Uterus (tissue), 2 donors: ENCODE results near the gene C3orf62.

Source experiments
- POLR2A ChIP-seq, 2 donors: fragments of 450-650 bp; IDR thresholded peaks; one replicate each; pipeline ENCODE4 v1.6.1; 2016; ENCODE audit warnings: antibody characterized with exemption in 2 of 2, mild to moderate bottlenecking in 1 of 2, moderate library complexity in 1 of 2
- TF ChIP-seq, protein P1 (sequence below), 4 experiments: fragments of 200-600 bp in 2 of 4; fragments of 450-650 bp in 2 of 4; sonication (generic) in 2 of 4; IDR thresholded peaks; one replicate each; pipeline ENCODE4 v1.5.1; 2016 to 2019; ENCODE audit warnings: antibody characterized with exemption in 4 of 4, mild to moderate bottlenecking in 2 of 4, moderate library complexity in 1 of 4

DNA sequence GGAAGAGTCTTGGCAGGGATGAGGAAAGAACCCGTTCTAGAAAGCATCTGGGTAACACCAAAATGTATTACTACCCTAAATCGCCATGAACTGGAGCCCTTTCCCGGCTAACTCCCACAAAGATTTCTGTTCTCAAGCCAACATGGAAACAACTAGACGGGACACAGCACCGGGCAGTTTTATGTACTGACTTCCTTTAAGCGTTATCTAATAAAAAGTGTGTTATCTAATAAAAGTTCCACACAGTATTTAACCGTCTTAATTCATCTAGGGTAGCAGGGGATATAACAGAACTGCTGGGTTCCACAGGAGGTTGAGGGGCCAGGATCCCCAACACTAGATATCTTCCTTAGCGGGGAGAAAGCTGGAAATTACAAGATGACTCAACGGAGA, 347 bp upstream of the C3orf62 start:
- TF ChIP-seq, protein P1, sequence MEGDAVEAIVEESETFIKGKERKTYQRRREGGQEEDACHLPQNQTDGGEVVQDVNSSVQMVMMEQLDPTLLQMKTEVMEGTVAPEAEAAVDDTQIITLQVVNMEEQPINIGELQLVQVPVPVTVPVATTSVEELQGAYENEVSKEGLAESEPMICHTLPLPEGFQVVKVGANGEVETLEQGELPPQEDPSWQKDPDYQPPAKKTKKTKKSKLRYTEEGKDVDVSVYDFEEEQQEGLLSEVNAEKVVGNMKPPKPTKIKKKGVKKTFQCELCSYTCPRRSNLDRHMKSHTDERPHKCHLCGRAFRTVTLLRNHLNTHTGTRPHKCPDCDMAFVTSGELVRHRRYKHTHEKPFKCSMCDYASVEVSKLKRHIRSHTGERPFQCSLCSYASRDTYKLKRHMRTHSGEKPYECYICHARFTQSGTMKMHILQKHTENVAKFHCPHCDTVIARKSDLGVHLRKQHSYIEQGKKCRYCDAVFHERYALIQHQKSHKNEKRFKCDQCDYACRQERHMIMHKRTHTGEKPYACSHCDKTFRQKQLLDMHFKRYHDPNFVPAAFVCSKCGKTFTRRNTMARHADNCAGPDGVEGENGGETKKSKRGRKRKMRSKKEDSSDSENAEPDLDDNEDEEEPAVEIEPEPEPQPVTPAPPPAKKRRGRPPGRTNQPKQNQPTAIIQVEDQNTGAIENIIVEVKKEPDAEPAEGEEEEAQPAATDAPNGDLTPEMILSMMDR (IDR thresholded peaks at IDR 0.05) = no peak
- no peak for TF ChIP-seq POLR2A (IDR thresholded peaks at IDR 0.05)
